ENCODE results near the gene PIGBOS1. TPM values are rescaled to one million over a fixed set of nuclear protein-coding genes. Genes with fewer than 3 reads are reported as not detected.

Gene PIGBOS1
- total RNA-seq: 10 to 100 TPM; 13.2 to 14.3 TPM

- ATAC-seq (peak; percentile 94), DNase-seq (peak; percentile 90)
- H3K4me3 Mint-ChIP-seq: peak within 1 kb of the TSS; percentile 94
- peaks cover 38% of the 10 kb centered on the region for H3K36me3 Mint-ChIP-seq
- H3K4me1 Mint-ChIP-seq: peaks cover 51% of the 10 kb centered on the region
- CTCF ChIA-PET: interaction anchor here (0.7 to 2.7 kb wide), 11 partner anchors 24 to 120 kb away, joined by 3 to 22 read pairs (median 4); partner anchors contain the start of genes CCPG1 and PIERCE2
- peak within 1 kb of the TSS; percentile 99 for H3K27ac Mint-ChIP-seq
- no peaks in the 10 kb centered on the region for H3K9me3 Mint-ChIP-seq (ENCODE audit: low read depth)
- no peaks in the 10 kb centered on the region for H3K27me3 Mint-ChIP-seq
Measured at GRCh38 chr15:55318588-55319494, at the start of gene PIGBOS1, which contains the start of gene PIGB. Gene PIGBOS1 (minus strand): TSS chr15:55319123. CDS start chr15:55317792, 1,331 bp downstream. Gene PIGB (plus strand): TSS chr15:55319222. CDS start chr15:55319251, 29 bp downstream.

GRCh38 chr15:55366981-55367380, 48.1 kb upstream of the PIGBOS1 start:
- Mint-ChIP-seq H3K9me3 (ENCODE audit: low read depth) (no peaks in the 10 kb centered on the region), H3K36me3 (peaks cover 7% of the 10 kb centered on the region), H3K4me3 (no peak overlapping the region), H3K27ac (no peak overlapping the region), H3K4me1 (no peaks in the 10 kb centered on the region), H3K27me3 (no peaks in the 10 kb centered on the region)
- ATAC-seq: no peak
- DNase-seq: no peak
- CTCF ChIA-PET: no interaction called here

- CTCF ChIA-PET: no interaction called here
- Mint-ChIP-seq H3K36me3 (peaks cover 8% of the 10 kb centered on the region), H3K27me3 (no peaks in the 10 kb centered on the region), H3K9me3 (ENCODE audit: low read depth) (no peaks in the 10 kb centered on the region), H3K27ac (no peak overlapping the region), H3K4me3 (no peak overlapping the region), H3K4me1 (no peaks in the 10 kb centered on the region)
- ATAC-seq (no peak), DNase-seq (no peak)
Measured at GRCh38 chr15:55362641-55363040, 43.7 kb upstream of the PIGBOS1 start.

GRCh38 chr15:55361048-55361447, 42.1 kb upstream of the PIGBOS1 start:
- Mint-ChIP-seq H3K4me1 (no peaks in the 10 kb centered on the region), H3K4me3 (no peak overlapping the region), H3K36me3 (peaks cover 17% of the 10 kb centered on the region), H3K27me3 (no peaks in the 10 kb centered on the region), H3K27ac (no peak overlapping the region), H3K9me3 (ENCODE audit: low read depth) (no peaks in the 10 kb centered on the region)
- DNase-seq (no peak), ATAC-seq (no peak)
- CTCF ChIA-PET: no interaction called here

- no peak overlapping the region for H3K27ac Mint-ChIP-seq
- H3K4me1 Mint-ChIP-seq: no peaks in the 10 kb centered on the region
- H3K36me3 Mint-ChIP-seq: peaks cover 20% of the 10 kb centered on the region
- CTCF ChIA-PET: interaction anchor here (0.6 kb wide), 1 partner anchor 13 kb away, joined by 3 read pairs; no protein-coding TSS in a partner anchor
- no peak for DNase-seq
- no peaks in the 10 kb centered on the region for H3K27me3 Mint-ChIP-seq
- ATAC-seq: no peak
- no peaks in the 10 kb centered on the region for H3K9me3 Mint-ChIP-seq (ENCODE audit: low read depth)
- no peak overlapping the region for H3K4me3 Mint-ChIP-seq
Measured at GRCh38 chr15:55360256-55360655, 41.3 kb upstream of the PIGBOS1 start.

- CTCF ChIA-PET: interaction anchor here (0.6 to 1.0 kb wide), 2 partner anchors 13 to 75 kb away, joined by 3 to 4 read pairs; no protein-coding TSS in a partner anchor
- DNase-seq (no peak), ATAC-seq (no peak)
- Mint-ChIP-seq H3K9me3 (ENCODE audit: low read depth) (no peaks in the 10 kb centered on the region), H3K27me3 (no peaks in the 10 kb centered on the region), H3K27ac (no peak overlapping the region), H3K4me1 (no peaks in the 10 kb centered on the region), H3K4me3 (no peak overlapping the region), H3K36me3 (peaks cover 19% of the 10 kb centered on the region)
Measured at GRCh38 chr15:55358471-55358870, 39.5 kb upstream of the PIGBOS1 start.

- DNase-seq (no peak), ATAC-seq (no peak)
- H3K4me1 Mint-ChIP-seq: no peaks in the 10 kb centered on the region
- H3K9me3 Mint-ChIP-seq (ENCODE audit: low read depth): no peaks in the 10 kb centered on the region
- H3K4me3 Mint-ChIP-seq: no peak overlapping the region
- H3K36me3 Mint-ChIP-seq: peaks cover 19% of the 10 kb centered on the region
- CTCF ChIA-PET: no interaction called here
- H3K27ac Mint-ChIP-seq: no peak overlapping the region
- H3K27me3 Mint-ChIP-seq: no peaks in the 10 kb centered on the region
Measured at GRCh38 chr15:55357774-55358173, 38.9 kb upstream of the PIGBOS1 start.

GRCh38 chr15:55356985-55357585, 38.2 kb upstream of the PIGBOS1 start:
- no peak overlapping the region for H3K27ac Mint-ChIP-seq
- H3K27me3 Mint-ChIP-seq: no peaks in the 10 kb centered on the region
- H3K4me1 Mint-ChIP-seq: no peaks in the 10 kb centered on the region
- no peak for DNase-seq
- no peaks in the 10 kb centered on the region for H3K9me3 Mint-ChIP-seq (ENCODE audit: low read depth)
- peaks cover 19% of the 10 kb centered on the region for H3K36me3 Mint-ChIP-seq
- ATAC-seq: no peak
- CTCF ChIA-PET: no interaction called here
- H3K4me3 Mint-ChIP-seq: no peak overlapping the region

- H3K4me3 Mint-ChIP-seq: no peak overlapping the region
- H3K9me3 Mint-ChIP-seq (ENCODE audit: low read depth): no peaks in the 10 kb centered on the region
- ATAC-seq (no peak), DNase-seq (no peak)
- CTCF ChIA-PET: no interaction called here
- no peaks in the 10 kb centered on the region for H3K4me1 Mint-ChIP-seq
- no peak overlapping the region for H3K27ac Mint-ChIP-seq
- H3K36me3 Mint-ChIP-seq: peaks cover 30% of the 10 kb centered on the region
- H3K27me3 Mint-ChIP-seq: no peaks in the 10 kb centered on the region
Measured at GRCh38 chr15:55353025-55353424, 34.1 kb upstream of the PIGBOS1 start.

GRCh38 chr15:55349282-55349681, 30.4 kb upstream of the PIGBOS1 start:
- Mint-ChIP-seq H3K27me3 (no peaks in the 10 kb centered on the region), H3K36me3 (peaks cover 30% of the 10 kb centered on the region), H3K9me3 (ENCODE audit: low read depth) (no peaks in the 10 kb centered on the region), H3K4me1 (no peaks in the 10 kb centered on the region), H3K27ac (no peak overlapping the region), H3K4me3 (no peak overlapping the region)
- no peak for ATAC-seq
- no peak for DNase-seq
- CTCF ChIA-PET: no interaction called here

GRCh38 chr15:55348281-55348778, 29.4 kb upstream of the PIGBOS1 start:
- CTCF ChIA-PET: no interaction called here
- peaks cover 37% of the 10 kb centered on the region for H3K36me3 Mint-ChIP-seq
- no peak overlapping the region for H3K4me3 Mint-ChIP-seq
- ATAC-seq (no peak), DNase-seq (no peak)
- no peaks in the 10 kb centered on the region for H3K4me1 Mint-ChIP-seq
- H3K27ac Mint-ChIP-seq: no peak overlapping the region
- H3K27me3 Mint-ChIP-seq: no peaks in the 10 kb centered on the region
- H3K9me3 Mint-ChIP-seq (ENCODE audit: low read depth): no peaks in the 10 kb centered on the region

- Mint-ChIP-seq H3K9me3 (ENCODE audit: low read depth) (no peaks in the 10 kb centered on the region), H3K4me3 (no peak overlapping the region), H3K4me1 (no peaks in the 10 kb centered on the region), H3K36me3 (peaks cover 33% of the 10 kb centered on the region), H3K27ac (no peak overlapping the region), H3K27me3 (no peaks in the 10 kb centered on the region)
- no peak for DNase-seq
- ATAC-seq: no peak
- CTCF ChIA-PET: no interaction called here
Measured at GRCh38 chr15:55344206-55344605, 25.3 kb upstream of the PIGBOS1 start.

- no peaks in the 10 kb centered on the region for H3K4me1 Mint-ChIP-seq
- no peak overlapping the region for H3K4me3 Mint-ChIP-seq
- no peak for ATAC-seq
- H3K27me3 Mint-ChIP-seq: no peaks in the 10 kb centered on the region
- no peaks in the 10 kb centered on the region for H3K9me3 Mint-ChIP-seq (ENCODE audit: low read depth)
- CTCF ChIA-PET: no interaction called here
- peaks cover 33% of the 10 kb centered on the region for H3K36me3 Mint-ChIP-seq
- no peak for DNase-seq
- no peak overlapping the region for H3K27ac Mint-ChIP-seq
Measured at GRCh38 chr15:55343168-55343567, 24.2 kb upstream of the PIGBOS1 start.
